Activated T-helper 1 cell treated with Interleukin-2 at 50 U/mL for 16 hours (primary cell): ENCODE measurements around the gene SEC22C.

Experiments
- DNase-seq: peaks from one replicate; pipeline ENCODE4 v3.0.0-alpha.2; 2020; ENCODE audit warnings: low read depth

SEC22C gene

DNA sequence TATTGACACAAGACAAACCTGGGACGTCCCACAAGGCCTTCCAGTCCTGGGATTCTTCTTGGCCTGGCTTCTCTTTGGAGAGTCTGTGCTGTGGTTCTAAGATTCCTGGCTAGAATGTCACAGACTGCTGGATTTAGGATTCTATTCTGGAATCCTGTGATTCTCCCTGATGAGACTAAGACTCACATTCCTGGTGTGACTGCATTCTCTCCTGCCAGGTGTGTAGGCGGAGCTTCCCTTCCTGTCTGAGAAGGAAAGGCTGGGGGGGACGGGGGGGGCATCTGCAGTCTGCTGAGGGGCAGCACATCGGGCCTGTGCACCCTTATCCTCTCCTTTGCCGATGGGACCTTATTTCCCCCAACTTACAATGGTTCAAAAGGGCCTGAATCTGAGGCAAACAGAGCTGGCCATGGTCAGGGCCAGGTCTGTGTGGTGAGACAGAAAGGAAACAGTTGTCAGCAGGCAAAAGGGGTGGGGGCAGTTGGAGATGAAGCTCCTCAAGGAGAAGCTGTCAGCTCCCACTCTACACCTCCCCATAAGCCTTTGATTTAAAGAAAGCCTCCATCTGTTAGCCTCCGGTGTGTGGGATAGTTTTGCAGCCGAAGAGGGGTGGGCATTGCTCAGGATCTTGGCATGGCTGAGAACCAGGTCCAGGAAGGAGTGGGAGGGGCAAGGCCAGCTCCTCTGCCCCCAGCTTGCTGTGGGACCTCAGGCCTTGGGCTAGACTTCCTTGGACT is 48.4 kb downstream of the SEC22C start:
- DNase-seq: no peak

DNA sequence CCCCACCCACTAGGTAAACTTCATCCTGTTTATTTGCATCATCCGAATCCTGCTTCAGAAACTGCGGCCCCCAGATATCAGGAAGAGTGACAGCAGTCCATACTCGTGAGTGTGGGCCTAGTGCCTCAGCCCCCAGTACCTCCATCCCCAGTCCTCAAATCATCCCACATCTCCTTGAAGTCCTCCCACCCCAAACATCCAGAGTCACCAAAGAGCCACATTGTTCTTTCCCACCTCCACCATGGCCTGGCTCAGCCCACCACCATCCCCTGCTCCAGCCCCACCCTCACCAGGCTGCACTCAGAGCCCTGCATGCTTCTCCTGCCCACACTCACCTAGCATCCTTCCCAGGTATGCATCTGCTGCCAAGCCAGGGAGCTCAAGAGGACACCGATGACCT is 49.5 kb downstream of the SEC22C start:
- DNase-seq: no peak

DNA sequence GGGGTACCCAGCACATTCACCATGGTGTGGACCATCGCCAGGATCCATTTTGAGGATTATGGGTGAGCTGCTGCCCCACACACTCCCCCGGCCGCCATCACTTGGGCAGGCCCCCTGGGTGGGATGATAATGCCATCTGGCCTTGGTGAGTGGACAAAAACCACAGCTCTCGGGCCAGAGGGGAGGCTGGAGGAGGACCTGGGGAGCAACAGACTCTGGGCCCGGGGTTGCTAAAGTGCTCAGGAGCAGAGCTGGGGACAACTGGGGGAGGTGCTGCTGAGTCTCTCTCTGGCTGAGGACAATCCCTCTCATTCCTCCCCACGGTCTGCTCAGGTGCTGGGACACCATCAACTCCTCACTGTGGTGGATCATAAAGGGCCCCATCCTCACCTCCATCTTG is 50.3 kb downstream of the SEC22C start:
- DNase-seq: no peak

DNA sequence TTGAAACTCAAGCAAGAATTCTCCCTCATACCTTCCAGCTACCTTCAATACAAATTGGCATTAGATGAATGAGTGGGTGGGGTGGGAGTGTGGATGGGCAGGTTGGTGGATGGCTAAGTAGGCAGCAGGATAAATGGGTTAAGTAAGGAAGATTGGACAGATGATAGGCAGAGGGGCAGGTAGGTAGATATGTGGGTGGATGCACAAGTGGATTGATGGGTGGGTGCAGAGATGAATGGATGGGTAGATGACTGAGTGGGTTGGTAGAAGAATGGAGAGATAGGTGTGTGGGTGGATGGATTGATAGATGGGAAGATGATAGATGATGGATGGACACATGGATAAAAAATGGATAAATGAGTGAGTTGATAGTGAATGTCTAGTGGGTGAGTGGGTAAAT is 51.7 kb downstream of the SEC22C start:
- DNase-seq: no peak

DNA sequence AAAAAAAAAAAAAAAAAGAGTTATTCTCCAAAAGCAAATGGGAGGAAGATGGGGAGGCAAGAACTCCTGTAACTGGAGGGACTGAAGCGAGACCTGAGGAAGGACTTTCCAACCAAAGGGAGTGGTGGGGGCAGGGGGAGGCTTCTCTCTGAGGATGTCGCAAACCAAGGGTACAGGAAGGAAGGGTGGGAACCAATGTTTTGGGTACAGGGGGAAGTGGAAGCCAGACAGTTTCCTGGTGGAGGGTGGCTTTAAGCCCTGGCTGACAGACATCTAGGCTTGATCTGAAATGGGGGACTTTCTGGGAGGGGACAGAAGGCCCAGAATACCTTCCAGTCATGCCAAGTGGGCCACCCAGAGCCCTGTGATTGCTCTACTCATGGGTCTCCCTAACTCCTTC is 52.3 kb downstream of the SEC22C start:
- DNase-seq: no peak

DNA sequence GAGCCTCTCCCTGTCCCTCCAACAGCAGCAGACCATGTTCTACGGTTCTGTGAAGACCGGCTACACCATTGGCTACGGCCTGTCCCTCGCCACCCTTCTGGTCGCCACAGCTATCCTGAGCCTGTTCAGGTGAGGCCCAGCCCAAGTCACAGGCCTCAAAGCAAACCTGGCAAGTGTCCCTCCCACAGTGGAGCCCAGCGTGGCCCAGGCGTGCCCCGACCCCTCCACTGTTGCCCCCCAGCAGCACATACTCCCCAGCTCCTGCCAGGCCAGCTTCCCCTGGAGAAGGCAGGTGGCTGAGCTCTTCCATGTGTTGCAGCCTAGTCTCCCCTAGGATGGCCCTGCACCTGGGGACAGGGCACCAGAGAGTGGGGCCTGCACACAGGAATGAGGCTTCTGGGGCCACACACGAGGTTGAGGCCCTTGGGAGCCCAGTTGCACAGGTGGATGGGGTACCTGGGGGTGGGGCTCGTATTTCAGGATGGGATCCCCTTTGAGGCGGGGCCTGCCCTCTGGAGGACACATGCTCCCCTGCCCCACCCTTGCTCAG is 54.3 kb downstream of the SEC22C start:
- no peak for DNase-seq

DNA sequence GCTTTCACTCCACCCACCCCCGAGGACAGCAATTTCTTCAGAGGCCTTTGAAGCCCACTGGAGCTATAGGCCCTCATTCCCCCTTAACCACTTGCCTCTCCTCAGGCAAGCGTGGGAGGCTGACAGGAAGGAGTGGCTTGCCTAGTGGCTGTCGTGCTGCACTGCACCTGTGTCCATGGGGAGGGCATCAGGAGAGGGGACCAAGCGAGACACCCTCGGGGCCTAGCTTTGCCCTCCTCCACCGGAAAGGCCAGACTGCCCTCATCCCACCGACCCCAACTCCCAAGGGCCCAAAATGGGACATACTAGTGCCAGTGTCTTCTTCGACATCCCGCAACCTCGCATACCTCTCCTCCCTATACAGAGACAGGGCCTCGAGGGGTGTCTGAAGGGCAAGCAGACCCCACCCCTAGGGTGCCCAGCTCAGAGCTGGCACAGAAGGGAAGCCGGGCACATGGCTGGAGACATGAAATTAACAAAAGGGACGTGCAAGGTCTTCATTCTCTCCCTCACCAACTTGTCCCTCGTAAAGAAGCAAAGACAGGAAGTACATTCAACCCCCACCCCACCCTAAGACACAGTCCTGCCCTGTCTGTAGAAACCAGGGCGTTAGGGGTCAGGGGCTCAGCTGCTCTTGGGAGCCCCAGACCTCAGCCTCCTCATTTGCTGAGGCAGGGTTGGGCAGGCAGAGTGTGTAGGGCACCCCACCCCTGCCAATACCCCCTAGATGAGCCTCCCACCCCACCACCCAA is 55.0 kb downstream of the SEC22C start:
- no peak for DNase-seq

DNA sequence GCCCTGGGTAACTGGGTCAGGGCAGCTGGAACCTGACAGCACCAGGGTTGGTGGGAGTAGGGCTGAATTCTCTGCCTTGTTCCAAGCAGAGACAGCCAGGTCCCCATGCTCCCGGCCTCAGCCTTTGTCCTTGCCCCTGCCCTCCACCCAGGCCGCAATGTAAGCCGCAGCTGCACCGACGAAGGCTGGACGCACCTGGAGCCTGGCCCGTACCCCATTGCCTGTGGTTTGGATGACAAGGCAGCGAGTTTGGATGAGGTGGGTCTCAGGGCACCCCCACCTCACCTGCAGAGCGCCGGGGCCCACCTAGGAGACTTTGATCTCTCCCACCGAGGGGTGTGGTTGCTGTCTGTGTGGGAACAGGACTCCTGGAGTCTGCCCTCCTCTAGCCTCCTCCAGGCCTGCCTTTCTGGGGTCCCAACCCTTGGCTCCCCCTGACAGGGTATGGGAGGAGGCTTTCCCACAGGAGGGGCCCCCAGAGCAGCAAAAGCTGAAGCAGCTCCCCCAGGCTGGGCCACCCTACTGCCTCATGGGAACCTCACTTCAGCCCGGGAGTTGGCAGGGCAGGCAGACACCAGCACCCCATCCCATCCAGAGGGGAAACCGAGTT is 55.9 kb downstream of the SEC22C start:
- no peak for DNase-seq

DNA sequence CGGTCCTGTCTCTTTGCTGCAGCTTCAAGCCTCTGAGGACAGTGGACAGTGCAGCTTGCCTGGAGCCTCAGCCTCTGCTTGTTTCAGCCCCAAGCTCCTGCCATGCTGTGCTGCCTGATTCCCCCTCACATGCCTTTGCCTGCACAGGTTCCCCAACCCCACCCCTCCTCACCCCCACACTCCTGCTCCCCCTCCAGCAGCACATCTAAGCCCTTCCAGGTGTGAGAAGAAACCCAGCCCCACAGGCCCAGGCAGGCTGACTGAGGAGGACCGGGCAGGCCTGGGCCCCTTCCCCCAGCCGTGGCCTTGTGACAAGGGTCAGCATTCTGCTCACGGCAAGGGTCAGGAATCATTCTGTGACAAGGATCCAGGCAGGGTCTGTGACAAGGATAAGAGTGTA is 56.6 kb downstream of the SEC22C start:
- DNase-seq: no peak

DNA sequence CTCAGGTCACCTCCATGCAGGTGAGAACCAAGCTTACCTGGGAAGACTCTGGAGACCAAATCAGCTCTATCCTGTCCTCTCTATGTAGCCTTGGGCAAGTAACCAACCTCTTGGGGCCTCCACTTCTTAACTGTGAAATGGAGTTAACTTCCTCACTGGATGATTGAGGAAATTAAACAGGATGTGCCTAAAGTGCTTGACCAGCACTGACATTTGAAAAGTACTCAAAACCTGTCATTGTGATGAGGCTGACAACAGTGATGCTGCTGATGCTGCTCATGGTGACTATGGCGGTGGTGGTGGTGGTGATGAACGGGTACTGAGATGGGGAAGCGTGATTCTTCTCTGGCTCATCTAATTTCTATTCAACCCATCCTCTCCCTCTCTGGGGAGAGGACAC is 57.0 kb downstream of the SEC22C start:
- DNase-seq: no peak

DNA sequence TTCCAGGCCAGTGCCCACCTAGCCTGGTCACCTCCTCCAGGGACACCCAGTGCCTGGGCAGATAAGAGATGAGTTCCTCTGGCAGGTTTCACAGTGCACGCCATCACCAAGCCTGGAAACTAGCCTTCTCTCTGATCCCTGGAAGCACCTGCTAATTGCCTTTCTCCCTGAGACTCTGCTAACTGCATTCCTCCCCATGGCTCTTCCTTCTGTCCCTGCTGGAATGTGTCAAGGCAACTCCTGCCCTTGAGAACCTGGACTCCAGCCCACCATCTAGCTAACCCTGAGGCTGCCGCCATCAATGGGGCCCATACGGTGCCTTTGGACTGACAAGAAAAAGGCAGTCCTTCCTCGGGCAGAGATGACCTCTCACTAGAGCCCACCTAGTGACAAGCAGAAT is 60.9 kb downstream of the SEC22C start:
- DNase-seq: no peak

DNA sequence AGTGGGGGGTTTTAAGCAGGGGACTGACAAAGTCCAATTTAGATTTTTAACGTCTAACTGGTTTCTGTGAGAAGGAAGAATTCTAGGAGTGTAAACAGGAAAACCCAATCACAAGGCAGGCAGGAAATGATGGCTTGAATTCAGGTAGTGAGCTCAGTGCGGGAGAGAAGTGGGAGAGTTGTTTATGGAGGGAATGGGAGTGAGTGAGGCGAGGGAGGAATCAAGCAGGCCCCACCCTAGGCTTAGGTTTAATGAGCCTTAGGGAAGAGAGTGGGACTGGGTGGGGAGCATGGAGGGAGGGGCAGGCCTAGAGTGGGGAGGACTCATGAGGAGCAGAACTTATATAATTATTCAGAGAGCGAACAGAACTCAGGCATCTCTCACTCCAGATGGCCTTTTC is 61.4 kb downstream of the SEC22C start:
- DNase-seq: no peak

DNA sequence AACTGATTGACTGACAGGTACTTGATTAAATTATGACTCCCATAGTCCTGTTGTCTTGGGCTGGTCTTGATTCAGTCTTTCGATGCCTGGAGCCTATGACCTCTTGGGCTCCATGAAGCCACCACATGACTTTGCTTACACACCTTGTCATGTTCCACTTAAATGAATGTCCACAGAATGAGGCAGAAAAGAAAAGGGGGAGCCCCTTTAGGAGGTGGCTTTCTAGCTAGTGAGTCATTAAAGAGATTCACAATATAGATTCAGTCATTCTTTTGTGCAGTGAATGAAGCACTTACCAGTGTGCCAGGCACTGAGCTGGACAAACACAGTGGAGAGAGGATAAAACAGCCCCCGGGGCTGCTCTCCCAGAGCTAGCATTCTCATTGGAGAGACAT is 62.2 kb downstream of the SEC22C start:
- DNase-seq: no peak

DNA sequence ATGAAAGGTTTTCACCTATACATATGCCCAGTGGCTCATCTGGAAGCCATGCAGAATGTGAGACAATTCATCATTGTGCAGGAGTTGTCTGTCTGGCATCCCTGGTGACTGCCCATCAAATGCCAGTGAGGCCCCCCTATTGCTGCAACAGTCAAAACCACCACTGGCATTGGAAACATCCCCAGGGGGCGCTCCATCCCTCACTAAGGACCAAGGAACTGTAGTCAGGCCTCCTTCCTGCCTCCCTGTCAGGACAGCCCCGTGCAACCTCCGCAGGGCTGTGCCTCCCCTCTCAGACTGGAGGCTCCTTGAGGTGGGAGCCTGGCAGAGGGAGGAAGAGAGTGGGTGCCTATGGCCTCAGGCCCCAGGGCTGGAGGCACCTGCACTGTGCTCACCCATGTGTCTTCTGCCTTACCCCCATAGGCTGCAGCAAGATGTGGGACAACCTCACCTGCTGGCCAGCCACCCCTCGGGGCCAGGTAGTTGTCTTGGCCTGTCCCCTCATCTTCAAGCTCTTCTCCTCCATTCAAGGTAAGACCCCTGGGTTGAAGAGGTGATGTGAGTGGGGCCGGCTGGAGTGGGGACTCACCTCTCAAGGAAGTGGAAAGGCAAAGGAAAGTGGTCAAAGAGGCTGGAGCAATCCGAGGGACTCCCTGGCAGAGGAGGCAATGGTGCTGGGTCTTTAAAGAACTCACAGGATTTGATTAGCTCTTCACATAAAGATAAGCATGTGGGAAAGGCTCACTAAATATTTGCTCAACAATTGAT is 62.8 kb downstream of the SEC22C start:
- no peak for DNase-seq

DNA sequence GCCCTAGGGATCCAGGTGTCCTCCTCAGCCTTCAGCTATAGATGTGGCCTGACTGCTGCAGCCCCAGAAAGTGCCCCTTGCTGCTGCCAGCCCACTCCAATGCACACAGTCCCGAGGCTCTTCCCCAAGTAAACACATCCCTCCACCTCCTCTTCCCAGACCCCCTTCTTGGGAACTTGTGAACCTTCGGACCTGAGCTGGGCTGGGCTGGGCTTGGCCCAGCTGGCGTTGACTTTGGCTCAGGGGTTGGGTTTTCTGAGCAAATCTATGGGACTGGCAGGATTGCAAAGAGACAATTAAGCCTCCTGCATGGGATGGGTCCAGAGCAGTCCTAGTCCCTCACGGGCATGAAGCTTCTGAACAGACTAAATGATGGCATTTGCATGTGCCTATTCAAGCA is 64.7 kb downstream of the SEC22C start:
- DNase-seq: no peak

DNA sequence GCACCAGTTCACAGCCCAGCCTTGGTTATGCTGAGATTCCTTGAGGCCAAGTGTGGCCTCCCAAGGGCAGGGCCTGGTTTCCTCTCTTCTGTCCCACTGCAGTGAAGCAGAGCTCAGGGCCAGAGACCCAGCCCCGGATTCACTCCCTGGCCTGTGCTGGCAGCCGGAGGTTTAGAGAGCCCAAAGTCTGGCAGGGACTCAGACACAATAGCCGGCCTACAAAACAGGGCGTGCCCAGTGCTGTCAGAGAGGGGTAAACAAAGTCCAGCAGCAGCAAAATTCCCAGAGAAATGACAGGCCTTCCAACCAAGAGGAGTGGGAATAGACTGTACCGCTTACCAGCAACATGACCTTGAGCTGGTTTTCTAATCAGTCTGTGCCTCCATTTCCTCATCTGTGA is 65.3 kb downstream of the SEC22C start:
- DNase-seq: no peak

DNA sequence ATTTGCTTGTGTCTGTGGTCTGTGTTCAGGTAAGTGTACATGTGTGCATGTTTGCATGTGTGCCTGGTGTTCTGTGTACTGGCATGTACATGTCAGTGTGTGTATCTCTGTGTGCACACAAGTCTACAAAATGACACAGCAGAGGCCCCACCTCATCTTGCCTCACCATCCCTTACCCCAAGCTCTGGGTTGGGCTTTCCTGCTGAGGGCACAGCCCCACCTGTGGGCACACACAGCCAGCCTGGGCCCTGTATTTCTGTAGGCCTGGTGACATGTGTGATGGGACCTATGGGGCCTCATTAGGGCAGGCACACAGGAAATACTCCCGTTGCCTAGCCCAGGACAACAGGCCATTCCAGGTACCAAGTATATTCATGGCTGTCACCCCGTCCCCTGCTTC is 65.8 kb downstream of the SEC22C start:
- no peak for DNase-seq

DNA sequence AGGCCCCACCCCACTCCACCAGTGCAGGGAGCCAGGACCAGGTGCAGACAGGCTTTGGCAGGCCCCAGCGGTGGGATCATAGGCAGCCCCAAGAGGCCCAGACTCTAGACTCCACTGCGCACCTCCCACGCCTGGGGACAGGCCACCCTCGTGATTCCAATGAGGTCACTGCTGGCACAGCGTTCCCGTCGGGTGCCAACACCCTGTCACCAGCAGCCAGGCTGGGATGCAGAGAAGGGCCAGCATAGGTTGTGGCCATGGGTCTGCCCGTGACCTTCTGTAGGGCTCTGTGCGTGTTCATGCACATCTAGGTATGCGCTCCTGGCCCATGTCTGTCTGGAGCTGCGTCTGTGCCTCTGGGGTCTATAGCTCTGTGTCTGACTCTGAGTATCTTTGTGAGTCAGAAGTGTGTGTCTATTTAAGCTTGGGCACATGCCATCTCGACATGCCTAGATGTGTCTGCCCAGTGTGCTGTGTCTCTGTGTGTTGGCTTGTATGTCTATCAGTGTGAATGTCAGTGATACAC is 66.3 kb downstream of the SEC22C start:
- no peak for DNase-seq

DNA sequence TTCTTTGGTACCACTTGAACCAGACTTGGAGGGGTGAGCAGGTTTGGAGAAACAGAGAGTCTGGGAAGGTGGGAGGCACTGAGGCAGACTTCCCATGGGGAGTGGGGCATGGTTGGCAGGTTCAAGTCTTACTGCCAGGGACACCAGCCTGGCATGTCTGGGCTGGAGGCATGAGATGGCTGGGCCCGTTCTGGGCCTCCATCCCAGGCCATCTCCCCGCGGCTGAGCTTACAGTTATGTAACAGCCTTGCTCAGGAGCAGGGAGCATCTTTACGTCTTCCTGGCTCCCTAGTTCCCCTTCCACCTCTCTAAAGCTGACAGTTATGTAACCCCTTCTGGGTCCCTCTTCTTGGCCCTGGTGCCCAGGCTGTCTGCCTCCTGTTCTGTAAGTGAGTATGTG is 66.9 kb downstream of the SEC22C start:
- DNase-seq: no peak

DNA sequence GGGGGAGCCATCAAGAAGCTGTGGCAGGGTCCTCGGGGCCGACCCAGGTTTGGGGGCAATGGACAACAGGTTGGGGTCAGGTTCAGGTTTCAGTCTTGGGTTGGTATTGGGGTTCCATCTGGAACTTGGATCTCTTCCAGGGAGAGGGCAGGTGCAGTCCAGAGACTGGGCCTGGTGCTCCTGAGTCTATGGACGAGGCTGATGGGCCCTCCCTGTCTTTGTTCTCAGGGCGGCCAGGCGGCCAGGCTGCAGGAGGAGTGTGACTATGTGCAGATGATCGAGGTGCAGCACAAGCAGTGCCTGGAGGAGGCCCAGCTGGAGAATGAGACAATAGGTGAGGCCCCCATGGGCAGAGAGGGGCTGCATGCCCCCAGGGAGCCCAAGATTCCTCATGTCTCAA is 68.2 kb downstream of the SEC22C start:
- no peak for DNase-seq

DNA sequence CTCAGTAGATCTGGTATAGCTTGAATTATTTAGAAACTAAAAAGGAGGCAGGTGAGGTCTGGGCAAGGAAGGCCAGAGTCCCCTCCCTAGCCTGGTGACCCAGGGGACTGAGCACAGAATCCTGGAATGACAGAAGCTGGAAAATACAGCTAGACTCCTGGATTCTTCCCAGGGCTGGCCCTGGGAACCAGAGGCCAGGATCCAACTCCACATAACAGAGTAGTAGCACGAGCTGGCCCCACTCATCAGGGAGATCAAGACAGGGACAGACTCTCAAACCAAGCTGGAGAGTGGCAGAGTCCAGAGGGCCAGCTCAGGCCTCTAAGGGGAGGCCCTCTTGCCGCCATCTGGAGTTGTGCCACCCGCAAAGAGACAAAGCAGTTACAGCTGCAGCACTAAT is 68.6 kb downstream of the SEC22C start:
- no peak for DNase-seq

DNA sequence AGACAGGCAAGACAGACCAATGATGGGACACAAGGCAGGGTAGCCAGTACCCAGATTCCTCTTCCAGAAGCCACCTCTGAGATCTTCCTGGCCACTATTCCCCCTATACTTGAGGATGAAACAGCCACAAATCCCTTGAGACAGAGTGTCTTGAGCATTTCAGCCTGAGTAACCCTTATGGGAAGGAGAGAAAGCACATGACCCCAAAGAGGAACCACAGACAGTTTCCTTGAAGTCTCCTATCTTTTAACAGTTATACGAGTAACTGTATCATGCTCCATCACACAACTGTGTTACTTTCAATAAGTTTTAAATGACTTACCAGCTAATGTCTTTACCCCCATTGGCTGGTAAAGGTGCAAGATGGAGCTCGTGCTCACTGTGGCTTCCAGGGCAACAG is 70.0 kb downstream of the SEC22C start:
- no peak for DNase-seq
